ENCODE measurements around the gene ZNF219.

GRCh38 chr14:21105095-21105494 is 6.6 kb upstream of the ZNF219 start:
- TF ChIP-seq CTCF (conservative IDR thresholded peaks at IDR 0.05; ENCODE audit: low read depth, low read length) (no peak), EZH2 (IDR thresholded peaks at IDR 0.05; ENCODE audit: low read length, unreplicated experiment) (no peak)
